HepG2 (cell line): ENCODE measurements around the gene SRSF1. TPM values are rescaled to one million over a fixed set of nuclear protein-coding genes. Genes with fewer than 3 reads are reported as not detected.

ENCODE experiments used
- ARHGAP35 ChIP-seq: sonication (generic); formaldehyde crosslinking; IDR thresholded peaks from 2 replicates; pipeline ENCODE4 v1.9.0; 2022; ENCODE audit warnings: mild to moderate bottlenecking, inconsistent platforms, moderate library complexity, missing genetic modification reagents, borderline replicate concordance
- ATF1 ChIP-seq: IDR thresholded peaks from 2 replicates; pipeline ENCODE4 v1.6.1; 2016; ENCODE audit warnings: mild to moderate bottlenecking, control low read depth
- CREM ChIP-seq, 2 experiments: sonication (generic) in 1 of 2; formaldehyde crosslinking in 1 of 2; IDR thresholded peaks; 2 replicates each; pipeline versions ENCODE4 v1.4.0 to v1.6.1; 2016 to 2020; ENCODE audit warnings: antibody characterized with exemption in 1 of 2, mild to moderate bottlenecking in 1 of 2, missing genetic modification reagents in 1 of 2
- POLR2G ChIP-seq: fragments of 200-400 bp; formaldehyde crosslinking; IDR thresholded peaks from 2 replicates; pipeline ENCODE4 v1.6.1; 2018; ENCODE audit warnings: mild to moderate bottlenecking, low read depth, low read length, moderate library complexity
- RBFOX2 ChIP-seq: fragments of 200-400 bp; formaldehyde crosslinking; IDR thresholded peaks from 2 replicates; pipeline ENCODE4 v1.6.1; 2017; ENCODE audit warnings: low read depth, mild to moderate bottlenecking, low read length
- REPIN1 ChIP-seq: sonication (generic); formaldehyde crosslinking; IDR thresholded peaks from 2 replicates; pipeline ENCODE4 v1.8.0; 2022; ENCODE audit warnings: missing genetic modification reagents, low read depth, mild to moderate bottlenecking, borderline replicate concordance
- SRY ChIP-seq: sonication (generic); formaldehyde crosslinking; IDR thresholded peaks from 2 replicates; pipeline ENCODE4 v1.8.0; 2022; ENCODE audit warnings: mild to moderate bottlenecking, missing genetic modification reagents
- ZNF34 ChIP-seq: sonication (generic); formaldehyde crosslinking; IDR thresholded peaks from 2 replicates; pipeline ENCODE4 v1.4.0; 2020; ENCODE audit warnings: mild to moderate bottlenecking, missing genetic modification reagents, borderline replicate concordance
- ZNF441 ChIP-seq: sonication (generic); formaldehyde crosslinking; IDR thresholded peaks from 2 replicates; pipeline ENCODE4 v1.7.0; 2021; ENCODE audit warnings: missing genetic modification reagents, borderline replicate concordance
- ZNF446 ChIP-seq: sonication (generic); formaldehyde crosslinking; IDR thresholded peaks from 2 replicates; pipeline ENCODE4 v1.5.0; 2020; ENCODE audit warnings: mild to moderate bottlenecking, missing genetic modification reagents
- polyA plus RNA-seq, 8 experiments: library from polyadenylated mRNA; depleted of rRNA in 3 of 8; stranded (reverse) in 7 of 8; unstranded in 1 of 8; fragments of >200 nt; fragmentation: Illumina TruSeq in 4 of 8; extraction: Trizol in 4 of 8; gene quantifications; 2 replicates each; pipeline versions ENCODE4 v1.2.1 to v1.2.3, GENCODE V29; 2011 to 2016; ENCODE audit warnings: low read depth in 4 of 8, missing spikeins in 1 of 8, mixed read lengths in 1 of 8; ENCODE audit not compliant: insufficient read depth in 1 of 8
- total RNA-seq, 5 experiments: library from RNA; depleted of rRNA; stranded (reverse); fragments of >200 nt; fragmentation: Illumina TruSeq; extraction: Trizol; gene quantifications; 2 replicates each; pipeline ENCODE4 v1.2.3, GENCODE V29; 2016; ENCODE audit warnings: low read depth in 1 of 5
- TF ChIP-seq, protein P1 (sequence below): sonication (generic); formaldehyde crosslinking; IDR thresholded peaks from 2 replicates; pipeline ENCODE4 v1.9.0; 2021; ENCODE audit warnings: mild to moderate bottlenecking, missing genetic modification reagents
- TF ChIP-seq, protein P2 (sequence below): sonication (generic); formaldehyde crosslinking; IDR thresholded peaks from 2 replicates; pipeline ENCODE4 v1.4.0; 2020; ENCODE audit warnings: missing genetic modification reagents, mild to moderate bottlenecking, borderline replicate concordance
- TF ChIP-seq, protein P3 (sequence below): sonication (generic); formaldehyde crosslinking; IDR thresholded peaks from 2 replicates; pipeline ENCODE4 v1.4.0; 2020; ENCODE audit warnings: low read depth, missing genetic modification reagents
- TF ChIP-seq, protein P4 (sequence below): sonication (generic); formaldehyde crosslinking; IDR thresholded peaks from 2 replicates; pipeline ENCODE4 v1.9.0; 2021; ENCODE audit warnings: missing genetic modification reagents, borderline replicate concordance

SRSF1 gene
- total and polyA plus RNA-seq, 2 of the 13 experiments (the other 11 are each of a cell fraction or from before 2014, with no cell fraction given) = 142 to 445 TPM

DNA sequence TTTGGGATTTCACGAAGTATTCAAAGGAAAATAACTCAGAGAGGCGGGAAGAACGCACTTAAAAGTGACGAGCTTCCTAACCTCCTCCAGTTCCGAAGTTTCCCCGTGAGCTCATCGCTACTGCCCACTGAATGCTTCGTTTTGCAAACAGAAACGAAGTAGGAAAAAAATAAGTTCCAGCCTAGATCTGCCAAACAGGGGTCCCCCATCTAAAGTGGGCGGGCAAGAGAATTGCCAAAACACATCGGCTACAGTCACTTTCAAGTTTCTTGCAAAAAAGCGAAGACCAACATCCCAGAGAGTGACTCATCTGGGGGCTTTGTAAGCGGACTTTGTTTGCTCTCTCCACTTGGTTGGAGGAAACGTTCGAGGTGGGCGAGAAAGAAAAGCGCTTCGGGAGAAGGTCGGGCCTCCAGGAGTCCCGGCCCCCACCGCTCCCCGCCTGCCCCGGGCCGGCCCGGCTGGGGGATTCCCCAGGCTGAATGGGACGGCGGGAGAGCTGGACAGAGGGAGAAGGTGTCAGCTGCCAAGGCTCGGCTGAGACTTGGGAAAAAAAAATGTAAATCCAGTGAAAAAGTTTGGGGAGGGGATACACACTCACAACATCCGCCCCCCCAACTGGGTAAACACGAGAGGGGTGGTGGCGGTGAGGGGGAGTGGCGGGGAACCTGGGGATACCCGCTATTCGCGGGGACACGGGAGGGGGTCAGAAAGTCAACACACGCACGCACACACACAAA, 20.0 kb downstream of the SRSF1 start (continued):
- TF ChIP-seq, protein P1, sequence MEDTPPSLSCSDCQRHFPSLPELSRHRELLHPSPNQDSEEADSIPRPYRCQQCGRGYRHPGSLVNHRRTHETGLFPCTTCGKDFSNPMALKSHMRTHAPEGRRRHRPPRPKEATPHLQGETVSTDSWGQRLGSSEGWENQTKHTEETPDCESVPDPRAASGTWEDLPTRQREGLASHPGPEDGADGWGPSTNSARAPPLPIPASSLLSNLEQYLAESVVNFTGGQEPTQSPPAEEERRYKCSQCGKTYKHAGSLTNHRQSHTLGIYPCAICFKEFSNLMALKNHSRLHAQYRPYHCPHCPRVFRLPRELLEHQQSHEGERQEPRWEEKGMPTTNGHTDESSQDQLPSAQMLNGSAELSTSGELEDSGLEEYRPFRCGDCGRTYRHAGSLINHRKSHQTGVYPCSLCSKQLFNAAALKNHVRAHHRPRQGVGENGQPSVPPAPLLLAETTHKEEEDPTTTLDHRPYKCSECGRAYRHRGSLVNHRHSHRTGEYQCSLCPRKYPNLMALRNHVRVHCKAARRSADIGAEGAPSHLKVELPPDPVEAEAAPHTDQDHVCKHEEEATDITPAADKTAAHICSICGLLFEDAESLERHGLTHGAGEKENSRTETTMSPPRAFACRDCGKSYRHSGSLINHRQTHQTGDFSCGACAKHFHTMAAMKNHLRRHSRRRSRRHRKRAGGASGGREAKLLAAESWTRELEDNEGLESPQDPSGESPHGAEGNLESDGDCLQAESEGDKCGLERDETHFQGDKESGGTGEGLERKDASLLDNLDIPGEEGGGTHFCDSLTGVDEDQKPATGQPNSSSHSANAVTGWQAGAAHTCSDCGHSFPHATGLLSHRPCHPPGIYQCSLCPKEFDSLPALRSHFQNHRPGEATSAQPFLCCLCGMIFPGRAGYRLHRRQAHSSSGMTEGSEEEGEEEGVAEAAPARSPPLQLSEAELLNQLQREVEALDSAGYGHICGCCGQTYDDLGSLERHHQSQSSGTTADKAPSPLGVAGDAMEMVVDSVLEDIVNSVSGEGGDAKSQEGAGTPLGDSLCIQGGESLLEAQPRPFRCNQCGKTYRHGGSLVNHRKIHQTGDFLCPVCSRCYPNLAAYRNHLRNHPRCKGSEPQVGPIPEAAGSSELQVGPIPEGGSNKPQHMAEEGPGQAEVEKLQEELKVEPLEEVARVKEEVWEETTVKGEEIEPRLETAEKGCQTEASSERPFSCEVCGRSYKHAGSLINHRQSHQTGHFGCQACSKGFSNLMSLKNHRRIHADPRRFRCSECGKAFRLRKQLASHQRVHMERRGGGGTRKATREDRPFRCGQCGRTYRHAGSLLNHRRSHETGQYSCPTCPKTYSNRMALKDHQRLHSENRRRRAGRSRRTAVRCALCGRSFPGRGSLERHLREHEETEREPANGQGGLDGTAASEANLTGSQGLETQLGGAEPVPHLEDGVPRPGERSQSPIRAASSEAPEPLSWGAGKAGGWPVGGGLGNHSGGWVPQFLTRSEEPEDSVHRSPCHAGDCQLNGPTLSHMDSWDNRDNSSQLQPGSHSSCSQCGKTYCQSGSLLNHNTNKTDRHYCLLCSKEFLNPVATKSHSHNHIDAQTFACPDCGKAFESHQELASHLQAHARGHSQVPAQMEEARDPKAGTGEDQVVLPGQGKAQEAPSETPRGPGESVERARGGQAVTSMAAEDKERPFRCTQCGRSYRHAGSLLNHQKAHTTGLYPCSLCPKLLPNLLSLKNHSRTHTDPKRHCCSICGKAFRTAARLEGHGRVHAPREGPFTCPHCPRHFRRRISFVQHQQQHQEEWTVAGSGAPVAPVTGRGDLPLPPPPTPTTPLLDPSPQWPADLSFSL (CRISPR knock-in tag) = no peak
- TF ChIP-seq ZNF441 (CRISPR knock-in tag) (peak; percentile 81), SRY (CRISPR knock-in tag) (peak; percentile 54; the same call in 1 of the 2 replicates), RBFOX2 (peak; percentile 10; the same call in 1 of the 2 replicates), REPIN1 (CRISPR knock-in tag) (no peak), CREM (IDR thresholded peaks at IDR 0.05) (0 out of 2 replicates have a peak, but pooled peaks have one; percentile 22), CREM (CRISPR knock-in tag; IDR thresholded peaks at IDR 0.05) (no peak), ARHGAP35 (CRISPR knock-in tag) (peak; percentile 13; the same call in 1 of the 2 replicates), ZNF34 (CRISPR knock-in tag) (0 out of 2 replicates have a peak, but pooled peaks have one; percentile 21), POLR2G (peak; percentile 75), ATF1 (CRISPR knock-in tag) (no peak), ZNF446 (CRISPR knock-in tag) (no peak)
- TF ChIP-seq, protein P2, sequence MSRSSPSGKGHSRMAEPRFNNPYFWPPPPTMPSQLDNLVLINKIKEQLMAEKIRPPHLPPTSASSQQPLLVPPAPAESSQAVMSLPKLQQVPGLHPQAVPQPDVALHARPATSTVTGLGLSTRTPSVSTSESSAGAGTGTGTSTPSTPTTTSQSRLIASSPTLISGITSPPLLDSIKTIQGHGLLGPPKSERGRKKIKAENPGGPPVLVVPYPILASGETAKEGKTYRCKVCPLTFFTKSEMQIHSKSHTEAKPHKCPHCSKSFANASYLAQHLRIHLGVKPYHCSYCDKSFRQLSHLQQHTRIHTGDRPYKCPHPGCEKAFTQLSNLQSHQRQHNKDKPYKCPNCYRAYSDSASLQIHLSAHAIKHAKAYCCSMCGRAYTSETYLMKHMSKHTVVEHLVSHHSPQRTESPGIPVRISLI (CRISPR knock-in tag) = peak; percentile 54; the same call in 1 of the 2 replicates
- TF ChIP-seq, protein P3, sequence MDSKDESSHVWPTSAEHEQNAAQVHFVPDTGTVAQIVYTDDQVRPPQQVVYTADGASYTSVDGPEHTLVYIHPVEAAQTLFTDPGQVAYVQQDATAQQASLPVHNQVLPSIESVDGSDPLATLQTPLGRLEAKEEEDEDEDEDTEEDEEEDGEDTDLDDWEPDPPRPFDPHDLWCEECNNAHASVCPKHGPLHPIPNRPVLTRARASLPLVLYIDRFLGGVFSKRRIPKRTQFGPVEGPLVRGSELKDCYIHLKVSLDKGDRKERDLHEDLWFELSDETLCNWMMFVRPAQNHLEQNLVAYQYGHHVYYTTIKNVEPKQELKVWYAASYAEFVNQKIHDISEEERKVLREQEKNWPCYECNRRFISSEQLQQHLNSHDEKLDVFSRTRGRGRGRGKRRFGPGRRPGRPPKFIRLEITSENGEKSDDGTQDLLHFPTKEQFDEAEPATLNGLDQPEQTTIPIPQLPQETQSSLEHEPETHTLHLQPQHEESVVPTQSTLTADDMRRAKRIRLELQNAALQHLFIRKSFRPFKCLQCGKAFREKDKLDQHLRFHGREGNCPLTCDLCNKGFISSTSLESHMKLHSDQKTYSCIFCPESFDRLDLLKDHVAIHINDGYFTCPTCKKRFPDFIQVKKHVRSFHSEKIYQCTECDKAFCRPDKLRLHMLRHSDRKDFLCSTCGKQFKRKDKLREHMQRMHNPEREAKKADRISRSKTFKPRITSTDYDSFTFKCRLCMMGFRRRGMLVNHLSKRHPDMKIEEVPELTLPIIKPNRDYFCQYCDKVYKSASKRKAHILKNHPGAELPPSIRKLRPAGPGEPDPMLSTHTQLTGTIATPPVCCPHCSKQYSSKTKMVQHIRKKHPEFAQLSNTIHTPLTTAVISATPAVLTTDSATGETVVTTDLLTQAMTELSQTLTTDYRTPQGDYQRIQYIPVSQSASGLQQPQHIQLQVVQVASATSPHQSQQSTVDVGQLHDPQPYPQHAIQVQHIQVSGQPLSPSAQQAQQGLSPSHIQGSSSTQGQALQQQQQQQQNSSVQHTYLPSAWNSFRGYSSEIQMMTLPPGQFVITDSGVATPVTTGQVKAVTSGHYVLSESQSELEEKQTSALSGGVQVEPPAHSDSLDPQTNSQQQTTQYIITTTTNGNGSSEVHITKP (CRISPR knock-in tag) = peak; percentile 80
- TF ChIP-seq, protein P4, sequence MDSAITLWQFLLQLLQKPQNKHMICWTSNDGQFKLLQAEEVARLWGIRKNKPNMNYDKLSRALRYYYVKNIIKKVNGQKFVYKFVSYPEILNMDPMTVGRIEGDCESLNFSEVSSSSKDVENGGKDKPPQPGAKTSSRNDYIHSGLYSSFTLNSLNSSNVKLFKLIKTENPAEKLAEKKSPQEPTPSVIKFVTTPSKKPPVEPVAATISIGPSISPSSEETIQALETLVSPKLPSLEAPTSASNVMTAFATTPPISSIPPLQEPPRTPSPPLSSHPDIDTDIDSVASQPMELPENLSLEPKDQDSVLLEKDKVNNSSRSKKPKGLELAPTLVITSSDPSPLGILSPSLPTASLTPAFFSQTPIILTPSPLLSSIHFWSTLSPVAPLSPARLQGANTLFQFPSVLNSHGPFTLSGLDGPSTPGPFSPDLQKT (CRISPR knock-in tag) = no peak
